Measurements from ENCODE around the gene ZCCHC24. TPM values are rescaled to one million over a fixed set of nuclear protein-coding genes. Genes with fewer than 3 reads are reported as not detected.

ZCCHC24 gene
- total RNA-seq, 1 experiment from 2014 or later, result 3.8 TPM

DNA sequence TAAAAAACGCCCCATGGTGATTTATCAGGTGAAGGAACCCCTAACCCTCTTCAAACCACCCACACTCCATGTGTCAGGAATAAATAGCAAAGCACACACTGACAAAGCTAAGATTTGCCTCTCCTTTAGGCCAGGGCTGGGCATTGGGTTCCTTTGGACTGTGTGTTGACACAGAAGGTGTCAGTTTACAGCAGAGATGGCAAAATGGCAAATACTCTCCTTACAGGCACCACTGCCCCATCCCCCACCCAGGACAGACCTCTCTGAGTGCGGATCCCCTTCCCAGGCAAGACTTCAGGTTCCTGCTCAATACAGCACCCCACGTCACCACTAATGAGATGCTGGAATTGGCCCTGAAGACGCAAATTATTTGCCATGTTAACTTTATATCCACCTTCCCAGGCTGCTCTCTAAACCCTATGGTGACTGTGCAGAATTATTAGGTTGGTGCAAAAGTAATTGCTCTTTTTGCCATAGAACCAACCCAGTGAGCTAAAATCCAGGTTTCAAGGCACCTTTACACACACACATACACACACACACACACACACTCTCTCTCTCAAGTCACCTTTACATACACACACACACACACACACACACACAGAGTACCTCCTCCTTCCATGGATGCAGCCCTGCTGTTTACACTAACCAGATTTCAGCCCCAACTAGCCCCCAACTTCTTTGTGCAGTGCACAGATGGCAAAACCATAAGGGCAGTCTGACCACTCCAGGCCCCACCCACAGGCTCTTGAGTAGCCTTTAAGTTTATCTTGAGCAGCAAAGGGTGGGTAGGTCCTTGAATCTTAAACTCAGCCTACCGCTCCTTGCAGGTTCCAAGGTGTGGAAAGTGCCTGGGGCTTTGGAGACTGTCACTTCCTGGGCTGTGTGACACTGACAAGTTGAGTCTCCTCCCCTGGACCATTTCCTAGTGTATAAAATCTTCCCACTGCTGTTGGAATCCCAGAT, 4.0 kb upstream of the ZCCHC24 start:
- no peak overlapping the region for H4K91ac ChIP-seq (ENCODE audit: insufficient read length, low read depth, low read length)
- no peak overlapping the region; a peak in 1 of 5 replicates for H3K4me3 Mint-ChIP-seq
- peaks cover 60% of the 10 kb centered on the region for H3K27me3 Mint-ChIP-seq (ENCODE audit: low read depth)
- H2BK120ac ChIP-seq (ENCODE audit: low read depth, low read length, poor library complexity, severe bottlenecking), result no peak overlapping the region
- H3K23ac ChIP-seq (ENCODE audit: insufficient read length, low read depth, low read length), result no peak overlapping the region
- H3K4me1 Mint-ChIP-seq, result peaks cover 26 to 29% of the 10 kb centered on the region in 2 experiments
- no peak overlapping the region for H4K8ac ChIP-seq (replicated peaks; ENCODE audit: insufficient read length, low read depth, low read length)
- H3K4me2 ChIP-seq (ENCODE audit: insufficient read depth, insufficient read length, low read length), result no peak overlapping the region
- no peak overlapping the region for H3K14ac ChIP-seq (ENCODE audit: insufficient read depth, low read length)
- WGBS (ENCODE audit: extremely low coverage, insufficient read length, low lambda C conversion rate), result no CpG with 5 or more reads among the region's 5 CpGs
- H2BK15ac ChIP-seq (ENCODE audit: low read depth, low read length), result no peak overlapping the region
- no peak overlapping the region for H3K27ac Mint-ChIP-seq
- H3K18ac ChIP-seq (ENCODE audit: insufficient read length, low read depth, low read length), result no peak overlapping the region
- H4K5ac ChIP-seq (ENCODE audit: insufficient read length, low read depth, low read length), result no peak overlapping the region
- H3K79me1 ChIP-seq (ENCODE audit: insufficient read depth, low read depth, low read length, poor library complexity, severe bottlenecking), result no peaks in the 10 kb centered on the region
- DNase-seq, result no peak
- H3K79me2 ChIP-seq (ENCODE audit: insufficient read depth, low read length), result no peaks in the 10 kb centered on the region
- H3T11ph ChIP-seq (ENCODE audit: low read length), result no peak overlapping the region
- no peak overlapping the region for H3K56ac ChIP-seq (ENCODE audit: insufficient read length, low read depth, low read length)
- H3K4ac ChIP-seq (ENCODE audit: low read depth, low read length), result no peak overlapping the region
- H3K4me1 ChIP-seq (ENCODE audit: insufficient read depth, low read length), result peaks cover 7% of the 10 kb centered on the region; the same call in 1 of the 2 replicates
- H3K27ac ChIP-seq (ENCODE audit: insufficient read length, low read depth, low read length), result no peak overlapping the region
- no peak overlapping the region for H2AK5ac ChIP-seq (ENCODE audit: insufficient read length, low read length)
- H4K20me1 ChIP-seq (ENCODE audit: control insufficient read depth, insufficient read depth, insufficient read length), result no peaks in the 10 kb centered on the region
- TF ChIP-seq, protein P1, sequence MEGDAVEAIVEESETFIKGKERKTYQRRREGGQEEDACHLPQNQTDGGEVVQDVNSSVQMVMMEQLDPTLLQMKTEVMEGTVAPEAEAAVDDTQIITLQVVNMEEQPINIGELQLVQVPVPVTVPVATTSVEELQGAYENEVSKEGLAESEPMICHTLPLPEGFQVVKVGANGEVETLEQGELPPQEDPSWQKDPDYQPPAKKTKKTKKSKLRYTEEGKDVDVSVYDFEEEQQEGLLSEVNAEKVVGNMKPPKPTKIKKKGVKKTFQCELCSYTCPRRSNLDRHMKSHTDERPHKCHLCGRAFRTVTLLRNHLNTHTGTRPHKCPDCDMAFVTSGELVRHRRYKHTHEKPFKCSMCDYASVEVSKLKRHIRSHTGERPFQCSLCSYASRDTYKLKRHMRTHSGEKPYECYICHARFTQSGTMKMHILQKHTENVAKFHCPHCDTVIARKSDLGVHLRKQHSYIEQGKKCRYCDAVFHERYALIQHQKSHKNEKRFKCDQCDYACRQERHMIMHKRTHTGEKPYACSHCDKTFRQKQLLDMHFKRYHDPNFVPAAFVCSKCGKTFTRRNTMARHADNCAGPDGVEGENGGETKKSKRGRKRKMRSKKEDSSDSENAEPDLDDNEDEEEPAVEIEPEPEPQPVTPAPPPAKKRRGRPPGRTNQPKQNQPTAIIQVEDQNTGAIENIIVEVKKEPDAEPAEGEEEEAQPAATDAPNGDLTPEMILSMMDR (conservative IDR thresholded peaks at IDR 0.05), result no peak
- H2AFZ ChIP-seq (ENCODE audit: low read length), result no peak overlapping the region
- H3K9ac ChIP-seq (ENCODE audit: extremely low read depth, insufficient read length, low read length), result no peak overlapping the region
- no peaks in the 10 kb centered on the region; a peak in 1 of 7 replicates for H3K36me3 Mint-ChIP-seq (ENCODE audit: insufficient read depth in 1 of 3, low read depth in 3 of 3)
- H2BK12ac ChIP-seq (ENCODE audit: insufficient read length, low read depth, low read length), result no peak overlapping the region
- H3K27me3 ChIP-seq (ENCODE audit: insufficient read depth, low read length), result peaks cover 9% of the 10 kb centered on the region; the same call in 1 of the 2 replicates
- H2BK20ac ChIP-seq (ENCODE audit: low read depth, low read length, poor library complexity, severe bottlenecking), result no peak overlapping the region
- peaks cover 0 to 2% of the 10 kb centered on the region in 2 experiments; a peak in 1 of 5 replicates for H3K9me3 Mint-ChIP-seq
- peaks cover 19% of the 10 kb centered on the region for H3K23me2 ChIP-seq (ENCODE audit: insufficient read length, low read depth, low read length, poor library complexity, severe bottlenecking)
- H2BK5ac ChIP-seq (ENCODE audit: insufficient read length, low read length), result no peak overlapping the region
- H3K9me3 ChIP-seq (ENCODE audit: control insufficient read depth, low read depth, low read length), result no peaks in the 10 kb centered on the region
